Measurements from ENCODE around the gene VAT1L.

GRCh38 chr16:77762262-77762661 is 26.1 kb upstream of the VAT1L start:
- no peak for TF ChIP-seq CTCF (IDR thresholded peaks at IDR 0.05)
- no peak for TF ChIP-seq POLR2A (IDR thresholded peaks at IDR 0.05)

Measured in right lobe of liver (tissue), 4 donors.